Stimulated activated CD8-positive, alpha-beta memory T cell treated with anti-CD3 and anti-CD28 coated beads, Interleukin-15, amount 100 ng/mL, for 1 hour (primary cell): ENCODE results near the gene TMEM54.
"Not testable (repeated sequence)": the region's sequence is repeated elsewhere in the genome, so short reads cannot be mapped to it uniquely, and the experiment has no call there.

Experiments
- DNase-seq: peaks from one replicate; pipeline ENCODE4 v3.0.0-alpha.2; 2020; ENCODE audit warnings: low read depth

The TMEM54 gene

GRCh38 chr1:32919811-32920733, 18.9 kb upstream of the TMEM54 start:
- no peak for DNase-seq

GRCh38 chr1:32918179-32918578, 17.0 kb upstream of the TMEM54 start:
- no peak for DNase-seq

GRCh38 chr1:32917521-32917920, 16.3 kb upstream of the TMEM54 start:
- no peak for DNase-seq

GRCh38 chr1:32915766-32916706, 14.8 kb upstream of the TMEM54 start:
- DNase-seq = no peak

- no peak for DNase-seq
These were observed 9.1 kb upstream of the TMEM54 start for GRCh38 chr1:32910319-32910718.

- DNase-seq = no peak
These were observed 6.2 kb upstream of the TMEM54 start for GRCh38 chr1:32907435-32907834.

GRCh38 chr1:32906654-32907053, 5.5 kb upstream of the TMEM54 start:
- no peak for DNase-seq

- not testable (repeated sequence) for DNase-seq
These were observed 4.4 kb upstream of the TMEM54 start for GRCh38 chr1:32905588-32905987.

- no peak for DNase-seq
These were observed 3.6 kb upstream of the TMEM54 start for GRCh38 chr1:32904797-32905196.

- DNase-seq = no peak
These were observed 3.0 kb upstream of the TMEM54 start for GRCh38 chr1:32903991-32904785.

GRCh38 chr1:32902535-32902920, 1.3 kb upstream of the TMEM54 start:
- no peak for DNase-seq

GRCh38 chr1:32901823-32902534, 790 bp upstream of the TMEM54 start:
- DNase-seq = no peak

GRCh38 chr1:32900371-32900955, 726 bp downstream of the TMEM54 start:
- no peak for DNase-seq

- DNase-seq = no peak
These were observed 1.4 kb downstream of the TMEM54 start for GRCh38 chr1:32899586-32900296.

- DNase-seq = no peak
These were observed 2.2 kb downstream of the TMEM54 start for GRCh38 chr1:32898958-32899357.

- no peak for DNase-seq
These were observed 3.1 kb downstream of the TMEM54 start for GRCh38 chr1:32898056-32898455.

- no peak for DNase-seq
These were observed 3.8 kb downstream of the TMEM54 start for GRCh38 chr1:32897082-32898049.

- DNase-seq = no peak
These were observed 4.7 kb downstream of the TMEM54 start for GRCh38 chr1:32896451-32896850.
